Colonic mucosa (tissue), 4 donors: ENCODE results near the gene FAM72B. TPM values are rescaled to one million over a fixed set of nuclear protein-coding genes. Genes with fewer than 3 reads are reported as not detected.
A peak's percentile ranks its signal among the peaks of the same experiment; 100 is the strongest.
"Not testable (repeated sequence)": the region's sequence is repeated elsewhere in the genome, so short reads cannot be mapped to it uniquely, and the experiment has no call there.

Experiments
- DNase-seq: peaks from one replicate; pipeline ENCODE4 v3.0.0-alpha.2; 2020
- H3K27ac ChIP-seq: fragments of 200-600 bp; one replicate; pipeline ENCODE4 v1.8.0; 2021
- H3K27me3 ChIP-seq: fragments of 200-600 bp; one replicate; pipeline ENCODE4 v1.8.0; 2021
- H3K36me3 ChIP-seq: fragments of 200-600 bp; one replicate; pipeline ENCODE4 v1.8.0; 2021
- H3K4me1 ChIP-seq: fragments of 200-600 bp; one replicate; pipeline ENCODE4 v1.8.0; 2021; ENCODE audit warnings: mild to moderate bottlenecking
- H3K4me3 ChIP-seq: fragments of 200-600 bp; one replicate; pipeline ENCODE4 v1.8.0; 2021
- H3K9ac ChIP-seq, 2 donors: one replicate each; pipeline ENCODE4 v1.7.0; 2013; ENCODE audit warnings: control low read depth in 2 of 2, low read depth in 2 of 2, low read length in 2 of 2
- H3K9me3 ChIP-seq: fragments of 200-600 bp; one replicate; pipeline ENCODE4 v1.8.0; 2021
- intact Hi-C: fragments of 100-400 bp; cut with DNase I; formaldehyde crosslinking; loops from one replicate; pipeline ENCODE4 v1.14.1; 2022
- total RNA-seq, 2 donors: library from RNA; stranded (reverse); fragmentation: NEBNext Ultra II Directional in 1 of 2; extraction: Animal tissue kit (Norgen Biotek cat#: 25700) in 1 of 2; gene quantifications; one replicate each; pipeline ENCODE4 v1.2.1, GENCODE V29; 2021
- donor health status: healthy.
- donor health status: DM: no; HTN: no; CAD: no.
- donor health status: DM: no; HTN: no; CAD: no.

The FAM72B gene
- total RNA-seq, 2 donors from 2014 or later = 0.56 to 6.5 TPM

DNA sequence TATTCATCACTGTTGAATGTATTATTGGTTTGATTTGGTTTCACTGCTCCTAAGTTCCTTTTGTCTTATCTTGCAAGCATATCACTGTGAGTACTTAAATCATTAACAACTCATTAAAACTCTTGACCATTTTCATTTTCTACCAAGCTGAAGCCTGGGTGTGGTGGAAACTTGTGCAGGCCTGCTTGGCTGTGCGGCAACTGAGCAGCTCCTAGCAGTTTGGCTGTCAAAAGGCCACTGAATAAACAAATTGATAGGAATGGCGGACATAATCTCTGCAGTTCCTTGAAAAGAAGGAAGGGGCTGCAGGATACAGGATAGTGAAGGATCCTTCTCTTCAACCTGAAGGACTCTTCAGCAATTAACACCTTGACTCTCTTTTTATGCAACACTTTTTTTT lies 26.6 kb upstream of the FAM72B start:
- H3K4me3 ChIP-seq, DNase-seq, H3K27me3 ChIP-seq, H3K9me3 ChIP-seq, H3K27ac ChIP-seq, H3K9ac ChIP-seq, intact Hi-C loops, H3K36me3 ChIP-seq, H3K4me1 ChIP-seq: not testable (repeated sequence)

- H3K9me3 ChIP-seq, H3K4me3 ChIP-seq, H3K9ac ChIP-seq, intact Hi-C loops, H3K27ac ChIP-seq, H3K27me3 ChIP-seq, H3K36me3 ChIP-seq, DNase-seq, H3K4me1 ChIP-seq: not testable (repeated sequence)
These were observed 24.2 kb upstream of the FAM72B start for GRCh38 chr1:121208375-121208774.

DNA sequence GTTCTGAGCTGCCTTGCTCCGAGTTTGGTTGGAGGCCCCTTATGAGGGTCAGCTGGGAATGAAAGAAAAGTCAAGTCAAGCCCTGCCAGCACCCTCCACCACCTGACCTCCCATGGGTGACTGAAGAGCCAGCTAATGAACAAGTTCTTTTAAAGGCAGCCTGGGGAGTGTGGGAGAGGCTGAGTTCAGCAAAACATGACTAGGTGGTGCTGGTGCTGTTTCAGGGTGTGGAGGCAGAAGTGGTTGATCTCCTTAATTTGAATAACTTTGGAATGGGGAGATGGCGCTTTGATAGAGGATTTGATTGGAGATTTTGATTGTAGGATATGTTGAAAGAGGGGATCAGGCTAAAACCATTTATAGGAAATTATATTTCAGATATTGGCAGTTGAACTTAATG lies 23.2 kb upstream of the FAM72B start:
- H3K27ac ChIP-seq, H3K9me3 ChIP-seq, H3K27me3 ChIP-seq, H3K4me3 ChIP-seq, H3K36me3 ChIP-seq, DNase-seq, H3K9ac ChIP-seq, intact Hi-C loops, H3K4me1 ChIP-seq: not testable (repeated sequence)

GRCh38 chr1:121205786-121206711 lies 21.9 kb upstream of the FAM72B start:
- intact Hi-C loops, H3K9ac ChIP-seq, H3K9me3 ChIP-seq, H3K4me3 ChIP-seq, H3K4me1 ChIP-seq, H3K27ac ChIP-seq, H3K36me3 ChIP-seq, H3K27me3 ChIP-seq, DNase-seq: not testable (repeated sequence)

- DNase-seq, H3K9ac ChIP-seq, H3K36me3 ChIP-seq, H3K4me1 ChIP-seq, intact Hi-C loops, H3K9me3 ChIP-seq, H3K27ac ChIP-seq, H3K4me3 ChIP-seq, H3K27me3 ChIP-seq: not testable (repeated sequence)
These were observed 18.8 kb upstream of the FAM72B start for GRCh38 chr1:121202986-121203385.

DNA sequence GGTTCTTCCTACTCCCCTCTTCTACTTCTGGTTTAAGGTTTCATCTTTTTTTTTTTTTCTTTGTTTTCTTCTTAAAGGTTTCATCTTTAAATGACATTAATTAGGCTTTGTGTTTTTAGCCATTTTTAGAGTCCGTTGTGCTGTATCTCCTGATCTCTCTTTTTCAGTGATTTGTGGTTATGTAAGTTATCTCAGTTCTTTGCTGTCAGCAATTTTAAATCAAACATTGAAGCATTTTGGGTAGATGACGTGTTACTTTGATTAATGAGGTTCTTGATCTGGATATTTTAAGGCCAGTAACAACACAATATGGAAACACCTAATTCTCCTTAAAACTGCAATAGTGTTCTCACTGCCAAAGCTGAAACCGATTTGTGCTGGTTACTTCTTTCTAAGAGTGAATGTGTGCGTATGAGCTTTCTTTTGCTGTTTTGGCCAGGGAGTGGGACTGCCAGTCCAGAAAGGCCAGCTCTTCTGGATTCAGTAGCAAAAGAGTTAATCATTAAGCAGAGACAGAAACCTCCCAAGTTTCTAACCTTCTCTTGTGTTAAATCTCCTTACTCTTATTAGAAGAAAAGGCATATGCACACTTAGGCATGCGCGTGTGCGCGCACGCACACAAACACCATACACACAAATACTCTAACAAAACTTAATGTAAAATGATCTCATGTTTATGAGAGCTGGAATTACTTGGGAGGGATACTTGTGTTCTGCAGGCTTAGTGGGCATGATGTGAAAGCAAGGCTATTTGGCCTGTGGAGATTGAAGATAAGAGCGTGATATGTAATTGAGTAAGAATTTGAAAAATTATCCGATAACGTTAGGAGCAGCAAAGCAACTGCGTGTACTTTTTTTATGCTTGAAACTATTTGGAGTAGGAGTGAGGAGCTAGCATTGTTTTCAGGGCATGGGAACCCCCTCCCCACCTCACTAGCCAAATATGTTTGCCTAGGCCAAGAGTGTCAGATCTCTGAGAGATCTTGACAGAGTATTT lies 17.1 kb upstream of the FAM72B start:
- H3K4me1 ChIP-seq, H3K27ac ChIP-seq, H3K9me3 ChIP-seq, H3K4me3 ChIP-seq, H3K9ac ChIP-seq, DNase-seq, H3K27me3 ChIP-seq, intact Hi-C loops, H3K36me3 ChIP-seq: not testable (repeated sequence)

GRCh38 chr1:121200232-121200631 lies 16.1 kb upstream of the FAM72B start:
- H3K9ac ChIP-seq, H3K4me1 ChIP-seq, H3K36me3 ChIP-seq, H3K27me3 ChIP-seq, H3K4me3 ChIP-seq, intact Hi-C loops, H3K9me3 ChIP-seq, H3K27ac ChIP-seq, DNase-seq: not testable (repeated sequence)

- H3K9me3 ChIP-seq, H3K4me1 ChIP-seq, H3K4me3 ChIP-seq, DNase-seq, H3K27ac ChIP-seq, H3K27me3 ChIP-seq, H3K9ac ChIP-seq, intact Hi-C loops, H3K36me3 ChIP-seq: not testable (repeated sequence)
These were observed 15.6 kb upstream of the FAM72B start for GRCh38 chr1:121199763-121200162.

DNA sequence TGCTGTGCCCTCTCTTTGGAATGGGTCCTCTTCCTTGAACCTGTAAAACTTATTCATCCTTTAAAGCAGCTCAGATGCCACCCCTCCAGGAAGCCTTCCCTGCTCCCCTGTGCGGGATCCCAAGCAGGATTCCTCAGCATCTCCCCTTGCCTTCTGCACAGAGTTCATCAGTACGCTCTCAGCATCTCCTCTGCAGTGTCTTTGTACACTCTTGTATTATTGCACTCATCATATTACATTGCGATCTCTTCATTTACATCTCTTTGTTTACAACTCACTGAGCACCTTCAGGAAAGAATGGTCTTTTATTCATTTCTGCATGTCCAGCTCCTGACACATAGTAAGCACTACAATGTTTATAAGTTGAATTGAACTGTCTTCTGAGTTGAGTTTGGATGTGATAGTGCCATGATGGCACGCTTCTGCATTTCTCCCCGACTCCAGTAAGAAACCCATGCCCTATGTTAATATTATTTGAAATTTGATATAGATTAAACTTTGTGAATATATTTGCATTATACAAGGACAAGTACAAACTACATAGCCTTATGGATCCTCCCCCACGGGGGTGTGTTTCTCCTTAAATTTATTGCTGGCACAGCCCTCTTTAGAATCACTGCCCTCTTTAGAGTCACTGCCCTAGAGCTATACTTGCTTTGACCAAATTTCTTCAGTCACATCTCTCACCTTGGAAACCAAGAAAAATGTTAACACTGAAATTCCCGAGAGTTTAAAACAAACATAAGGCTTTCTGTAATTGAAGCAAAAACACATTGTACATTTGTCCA lies 13.1 kb upstream of the FAM72B start:
- intact Hi-C loops, H3K9me3 ChIP-seq, H3K4me1 ChIP-seq, H3K4me3 ChIP-seq, H3K36me3 ChIP-seq, DNase-seq, H3K27me3 ChIP-seq, H3K27ac ChIP-seq, H3K9ac ChIP-seq: not testable (repeated sequence)

DNA sequence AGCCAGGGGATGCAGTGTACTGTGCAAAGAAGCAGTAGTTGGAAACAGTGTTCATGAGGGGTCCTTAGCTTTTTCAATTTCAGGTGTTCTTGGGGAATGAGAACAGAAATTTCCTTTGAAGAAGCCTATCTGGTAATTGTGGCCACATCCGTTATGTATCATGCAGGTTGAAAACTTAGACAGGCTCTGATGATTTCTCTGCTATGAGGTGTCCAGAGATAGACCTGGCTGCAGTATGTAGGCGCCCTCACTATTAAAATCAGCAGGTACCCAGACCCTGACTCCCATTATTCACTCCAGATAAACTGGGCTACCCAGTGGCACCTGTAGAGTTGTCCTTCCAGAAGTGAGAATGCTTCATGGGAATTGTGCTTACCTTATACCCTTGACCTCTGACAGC lies 8.4 kb upstream of the FAM72B start:
- H3K4me1 ChIP-seq, intact Hi-C loops, DNase-seq, H3K27me3 ChIP-seq, H3K27ac ChIP-seq, H3K36me3 ChIP-seq, H3K9me3 ChIP-seq, H3K4me3 ChIP-seq, H3K9ac ChIP-seq: not testable (repeated sequence)

GRCh38 chr1:121187914-121188313 lies 3.8 kb upstream of the FAM72B start:
- H3K27ac ChIP-seq, H3K4me1 ChIP-seq, H3K9ac ChIP-seq, H3K4me3 ChIP-seq, intact Hi-C loops, H3K27me3 ChIP-seq, H3K36me3 ChIP-seq, DNase-seq, H3K9me3 ChIP-seq: not testable (repeated sequence)

DNA sequence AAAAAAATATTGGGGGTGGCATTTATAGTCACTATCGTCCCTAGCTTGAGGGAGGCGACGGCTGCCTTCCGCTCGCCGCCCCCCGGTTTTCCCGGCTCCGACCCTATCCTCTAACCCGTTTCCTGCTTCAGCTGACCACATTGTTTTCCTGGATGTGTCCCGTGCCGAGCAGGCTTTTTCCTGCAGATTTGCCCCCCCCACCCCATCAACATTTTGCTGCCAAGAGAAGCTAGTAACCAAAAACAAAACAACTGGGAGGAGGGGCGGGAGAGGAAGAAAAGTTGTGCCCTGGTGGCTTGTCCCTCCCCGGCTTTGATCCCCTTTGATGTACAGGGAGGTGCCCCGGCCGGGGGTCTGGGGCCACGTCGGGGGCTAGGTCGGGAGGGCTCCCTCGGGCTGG lies 2.1 kb upstream of the FAM72B start:
- H3K27ac ChIP-seq, H3K27me3 ChIP-seq, H3K4me1 ChIP-seq, intact Hi-C loops, H3K4me3 ChIP-seq, H3K9me3 ChIP-seq, H3K9ac ChIP-seq, H3K36me3 ChIP-seq: not testable (repeated sequence)
- peak; percentile 18 for DNase-seq
